ENCODE results near the gene FKBP1A.

- TF ChIP-seq CTCF (IDR thresholded peaks at IDR 0.05): no peak
- TF ChIP-seq CHD2 (IDR thresholded peaks at IDR 0.05; ENCODE audit: low read length, partially characterized antibody): no peak
- TF ChIP-seq RAD21 (IDR thresholded peaks at IDR 0.05; ENCODE audit: low read length): no peak
- TF ChIP-seq JUND (IDR thresholded peaks at IDR 0.05): no peak
- no peak for TF ChIP-seq RFX5 (IDR thresholded peaks at IDR 0.05; ENCODE audit: low read length)
- no peak for TF ChIP-seq RXRA (IDR thresholded peaks at IDR 0.05; ENCODE audit: borderline replicate concordance, low read depth)
- TF ChIP-seq EZH2phosphoT487 (IDR thresholded peaks at IDR 0.05; ENCODE audit: borderline replicate concordance, low read depth): no peak
- TF ChIP-seq SMC3 (IDR thresholded peaks at IDR 0.05; ENCODE audit: low read depth, low read length): no peak
- TF ChIP-seq SIN3A (IDR thresholded peaks at IDR 0.05; ENCODE audit: borderline replicate concordance, low read depth, low read length): no peak
- no peak for TF ChIP-seq EP300 (IDR thresholded peaks at IDR 0.05; ENCODE audit: borderline replicate concordance in 1 of 2, low read depth in 1 of 2, low read length in 1 of 2)
- TF ChIP-seq TEAD4 (IDR thresholded peaks at IDR 0.05; ENCODE audit: borderline replicate concordance, insufficient read depth): no peak
- no peak for TF ChIP-seq MAX (IDR thresholded peaks at IDR 0.05; ENCODE audit: low read depth)
- TF ChIP-seq GABPA (IDR thresholded peaks at IDR 0.05; ENCODE audit: low read depth): no peak
- TF ChIP-seq POLR2AphosphoS5 (IDR thresholded peaks at IDR 0.05; ENCODE audit: low read depth, low read length): no peak
Observed at GRCh38 chr20:1378735-1379125, 14.1 kb downstream of the FKBP1A start.

Data from SK-N-SH (cell line).